ENCODE results near the gene ATRIP. TPM values are rescaled to one million over a fixed set of nuclear protein-coding genes. Genes with fewer than 3 reads are reported as not detected.

ATRIP gene
- total RNA-seq, 1 donor = 7.8 TPM

DNA sequence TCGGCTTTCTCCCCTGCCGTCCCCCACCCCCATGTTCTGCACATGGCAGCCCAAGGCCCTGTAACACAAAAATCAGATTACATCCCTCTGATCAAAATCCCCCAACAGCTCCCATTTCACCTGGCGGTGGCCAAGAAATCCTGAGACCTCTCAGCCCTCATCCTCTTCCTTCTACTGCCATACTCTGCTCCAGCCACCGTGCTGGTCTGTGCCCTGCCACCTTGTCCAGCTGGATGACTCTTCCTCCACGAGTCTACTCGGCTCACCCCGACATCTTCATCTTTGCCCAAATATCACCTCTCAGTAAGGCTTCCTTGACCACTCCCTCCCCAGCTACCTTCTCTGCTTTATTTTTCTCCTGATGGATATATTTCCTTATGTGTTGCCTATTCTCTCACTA, 9.7 kb upstream of the ATRIP start:
- no peak for DNase-seq (ENCODE audit: low read depth)
- TF ChIP-seq, protein P1, sequence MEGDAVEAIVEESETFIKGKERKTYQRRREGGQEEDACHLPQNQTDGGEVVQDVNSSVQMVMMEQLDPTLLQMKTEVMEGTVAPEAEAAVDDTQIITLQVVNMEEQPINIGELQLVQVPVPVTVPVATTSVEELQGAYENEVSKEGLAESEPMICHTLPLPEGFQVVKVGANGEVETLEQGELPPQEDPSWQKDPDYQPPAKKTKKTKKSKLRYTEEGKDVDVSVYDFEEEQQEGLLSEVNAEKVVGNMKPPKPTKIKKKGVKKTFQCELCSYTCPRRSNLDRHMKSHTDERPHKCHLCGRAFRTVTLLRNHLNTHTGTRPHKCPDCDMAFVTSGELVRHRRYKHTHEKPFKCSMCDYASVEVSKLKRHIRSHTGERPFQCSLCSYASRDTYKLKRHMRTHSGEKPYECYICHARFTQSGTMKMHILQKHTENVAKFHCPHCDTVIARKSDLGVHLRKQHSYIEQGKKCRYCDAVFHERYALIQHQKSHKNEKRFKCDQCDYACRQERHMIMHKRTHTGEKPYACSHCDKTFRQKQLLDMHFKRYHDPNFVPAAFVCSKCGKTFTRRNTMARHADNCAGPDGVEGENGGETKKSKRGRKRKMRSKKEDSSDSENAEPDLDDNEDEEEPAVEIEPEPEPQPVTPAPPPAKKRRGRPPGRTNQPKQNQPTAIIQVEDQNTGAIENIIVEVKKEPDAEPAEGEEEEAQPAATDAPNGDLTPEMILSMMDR (IDR thresholded peaks at IDR 0.05; ENCODE audit: insufficient read depth, low read depth, low read length) = no peak

DNA sequence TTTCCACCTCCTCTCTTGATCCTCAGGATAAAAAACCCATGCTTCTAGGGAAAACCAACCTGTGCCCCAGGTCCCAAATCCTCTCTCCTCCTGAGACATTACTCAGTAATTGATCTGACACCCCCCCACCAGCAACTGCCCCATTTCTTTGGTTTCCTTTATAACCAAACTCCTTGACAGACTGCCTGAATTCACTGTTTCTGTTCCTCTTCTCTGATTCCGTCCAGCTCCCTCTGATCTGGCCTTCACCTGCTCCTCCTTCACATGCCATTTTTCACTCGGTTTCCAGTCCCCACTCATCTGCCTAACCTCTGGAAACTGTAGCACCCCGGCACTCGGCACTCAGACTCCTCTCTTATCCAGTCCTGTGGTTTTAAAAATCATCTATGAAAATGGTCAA, 8.7 kb upstream of the ATRIP start:
- H3K4me3 ChIP-seq (ENCODE audit: low read depth, low read length) = no peak overlapping the region
- no peak for DNase-seq (ENCODE audit: low read depth)
- TF ChIP-seq, protein P1 (IDR thresholded peaks at IDR 0.05; ENCODE audit: insufficient read depth, low read depth, low read length) = no peak

More for the DNA sequence above, 9.7 kb upstream of the ATRIP start:
- no peak overlapping the region for H3K4me3 ChIP-seq (ENCODE audit: low read depth, low read length)

DNA sequence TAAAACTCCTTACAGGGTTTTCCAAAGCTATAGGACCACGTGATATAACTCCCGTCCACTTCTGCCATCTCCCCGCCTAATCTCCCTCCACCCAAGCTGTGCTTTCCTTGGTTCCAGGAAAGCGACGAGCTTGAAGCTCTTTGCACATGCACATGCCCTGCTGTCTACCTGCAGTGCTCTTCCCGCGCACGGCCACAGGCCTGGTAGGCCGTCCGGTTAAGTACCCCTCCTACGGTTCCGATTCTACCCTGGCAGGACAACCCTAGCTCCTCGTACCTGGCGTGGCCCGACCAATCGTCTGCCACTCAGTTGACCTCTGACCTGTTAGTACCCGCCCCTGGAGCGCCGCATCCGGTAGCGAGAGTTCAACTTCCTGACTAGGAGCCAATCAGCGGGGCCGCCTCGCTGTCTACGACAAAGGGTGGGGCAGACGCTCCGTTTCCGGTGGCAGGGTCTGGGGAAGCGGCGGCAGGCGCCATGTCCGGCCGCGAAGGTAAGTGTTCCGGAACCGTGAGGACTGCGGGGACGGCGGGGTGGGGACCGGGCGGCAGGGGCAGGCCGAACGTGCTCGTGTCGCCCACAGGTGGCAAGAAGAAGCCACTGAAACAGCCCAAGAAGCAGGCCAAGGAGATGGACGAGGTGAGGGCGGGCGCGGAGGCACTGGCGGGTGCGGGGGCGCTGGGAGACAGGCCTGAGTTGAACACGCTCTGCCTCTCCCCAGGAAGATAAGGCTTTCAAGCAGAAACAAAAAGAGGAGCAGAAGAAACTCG, 6.5 kb upstream of the ATRIP start, which contains the start of the genes CCDC51 and TMA7:
Gene CCDC51 (minus strand): TSS at position 300 of the 770 bp plus-strand sequence. CDS start 4,991 bp downstream, outside the sequence.
Gene TMA7 (plus strand): TSS at position 438 of the 770 bp plus-strand sequence. CDS start 40 bp downstream, at position 478.
- DNase-seq (ENCODE audit: low read depth) = peak; percentile 96
- H3K4me3 ChIP-seq (ENCODE audit: low read depth, low read length) = peak within 1 kb of the TSS; percentile 85
- TF ChIP-seq, protein P1 (IDR thresholded peaks at IDR 0.05; ENCODE audit: insufficient read depth, low read depth, low read length) = no peak

DNA sequence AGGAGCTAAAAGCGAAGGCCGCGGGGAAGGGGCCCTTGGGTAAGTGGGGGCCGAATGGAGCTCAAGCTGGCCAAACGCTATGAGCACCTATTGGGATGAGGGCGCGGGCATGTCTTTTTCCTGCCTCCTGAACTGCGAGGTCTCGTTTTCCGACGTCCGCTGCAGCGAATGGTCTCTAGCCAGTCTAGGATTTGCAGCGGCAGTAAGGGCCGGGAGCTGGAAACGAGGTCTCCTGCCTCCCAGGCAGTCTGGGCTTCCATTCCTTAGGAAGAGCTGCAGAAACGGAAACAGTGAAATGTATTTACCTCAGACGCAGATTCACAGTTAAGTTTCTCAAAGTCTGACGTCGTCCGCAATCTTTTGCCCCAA, 6.0 kb upstream of the ATRIP start:
- TF ChIP-seq, protein P1 (IDR thresholded peaks at IDR 0.05; ENCODE audit: insufficient read depth, low read depth, low read length) = no peak
- H3K4me3 ChIP-seq (ENCODE audit: low read depth, low read length) = peak overlapping the region; percentile 85
- peak; percentile 42 for DNase-seq (ENCODE audit: low read depth)

DNA sequence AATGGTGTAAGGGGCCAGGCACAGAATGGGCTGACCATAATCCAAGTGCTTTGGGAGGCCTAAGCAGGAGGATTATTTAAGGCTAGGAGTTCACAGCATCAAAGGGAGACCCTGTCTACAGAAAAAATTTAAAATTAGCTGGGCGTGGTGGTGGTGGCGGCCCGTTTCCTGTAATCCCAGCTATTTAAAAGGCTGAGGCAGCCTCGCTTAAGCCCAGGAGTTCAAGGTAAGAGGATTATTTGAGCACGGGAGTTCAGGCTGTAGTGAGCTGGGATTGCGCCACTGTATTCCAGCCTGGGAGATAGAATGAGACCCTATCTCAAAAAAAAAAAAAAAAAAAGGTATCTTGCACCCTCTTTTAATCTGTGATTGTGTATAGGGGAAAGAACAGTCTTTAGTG, 4.6 kb upstream of the ATRIP start:
- DNase-seq (ENCODE audit: low read depth) = no peak
- TF ChIP-seq, protein P1 (IDR thresholded peaks at IDR 0.05; ENCODE audit: insufficient read depth, low read depth, low read length) = no peak
- peak overlapping the region; percentile 85 for H3K4me3 ChIP-seq (ENCODE audit: low read depth, low read length)

DNA sequence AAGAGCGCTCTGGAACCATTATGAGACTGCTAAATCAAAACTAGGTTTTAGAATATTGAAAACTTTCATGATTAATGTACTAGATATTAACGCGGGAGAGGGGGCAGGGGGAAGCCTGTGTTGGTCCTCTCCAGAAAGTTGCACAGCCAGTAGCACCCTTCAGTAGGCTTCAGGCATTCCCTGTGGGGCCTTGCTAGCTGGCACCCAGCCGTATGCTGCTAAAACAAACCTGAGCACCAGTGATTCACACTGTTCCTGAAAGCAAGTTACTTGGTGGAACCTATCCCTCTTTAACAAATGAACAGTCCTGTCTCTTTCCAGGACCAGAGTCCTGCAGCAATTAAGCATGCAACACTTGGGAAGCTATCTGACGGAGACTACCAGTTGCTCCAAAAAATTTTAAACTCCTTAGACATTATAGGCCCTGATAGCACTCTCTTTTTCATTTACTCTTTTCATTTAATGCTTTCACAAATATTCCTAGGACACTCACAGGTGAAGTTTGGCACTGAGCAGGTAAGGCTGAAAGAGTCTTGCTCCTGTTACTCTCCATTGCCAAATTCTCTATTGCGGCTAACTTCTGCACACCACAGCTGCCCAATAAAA, 1.2 kb upstream of the ATRIP start:
- TF ChIP-seq, protein P1 (IDR thresholded peaks at IDR 0.05; ENCODE audit: insufficient read depth, low read depth, low read length) = no peak
- no peak for DNase-seq (ENCODE audit: low read depth)
- peak overlapping the region; percentile 90 for H3K4me3 ChIP-seq (ENCODE audit: low read depth, low read length)
